Endothelial cell of umbilical vein (primary cell): ENCODE measurements around the gene MRPL42. TPM values are rescaled to one million over a fixed set of nuclear protein-coding genes. Genes with fewer than 3 reads are reported as not detected.
"Not testable (repeated sequence)": the region's sequence is repeated elsewhere in the genome, so short reads cannot be mapped to it uniquely, and the experiment has no call there.

Source experiments
- BruUV-seq: library from RNA; stranded (reverse); fragments of 400-500 nt; replicated peaks from 2 replicates; lab custom pipeline; 2021; lab: Mats Ljungman, UMichigan
- CTCF ChIA-PET: fragments of 300-600, 350-600 bp; sonication (Branson Sonifier 250); formaldehyde crosslinking; loops from one replicate; lab custom pipeline; 2021; ENCODE audit warnings: antibody characterized with exemption, inconsistent platforms; lab: Charles Lee
- POLR2A ChIA-PET: fragments of 300-600, 350-600 bp; sonication (Branson Sonifier 250); formaldehyde crosslinking; loops from one replicate; lab custom pipeline; 2021; ENCODE audit warnings: antibody characterized with exemption, inconsistent platforms; lab: Charles Lee
- DNase-seq: peaks from one replicate; pipeline ENCODE4 v3.0.0-alpha.2; 2011; ENCODE audit warnings: low read depth, low spot score
- FAIRE-seq: peaks from 2 replicates; lab custom pipeline; 2011; peaks lifted over from hg19 to GRCh38; lab: Jason Lieb, UNC
- H2AFZ ChIP-seq: 2 replicates; pipeline ENCODE4 v1.6.0; 2012; ENCODE audit warnings: low read depth, low read length, control low read depth, inconsistent platforms
- H3K27ac ChIP-seq: 2 replicates; pipeline ENCODE4 v1.5.1; 2011; ENCODE audit warnings: low read depth, mild to moderate bottlenecking, control low read depth, low read length, moderate library complexity; ENCODE audit not compliant: insufficient read depth
- H3K27me3 ChIP-seq, 2 experiments: 2 replicates each; pipeline versions ENCODE4 v1.6.0 to v1.6.1; 2011; ENCODE audit warnings: low read length in 2 of 2, mixed read lengths in 1 of 2; ENCODE audit not compliant: control insufficient read depth in 2 of 2, insufficient read depth in 2 of 2
- H3K36me3 ChIP-seq, 2 experiments: 2 replicates in 1 of 2; 3 replicates in 1 of 2; pipeline ENCODE4 v1.5.1; 2011; ENCODE audit warnings: low read length in 2 of 2, mild to moderate bottlenecking in 1 of 2, moderate library complexity in 1 of 2; ENCODE audit not compliant: control insufficient read depth in 2 of 2, insufficient read depth in 2 of 2; ENCODE audit errors: extremely low read depth in 1 of 2
- H3K4me1 ChIP-seq: 3 replicates; pipeline ENCODE4 v1.5.1; 2011; ENCODE audit warnings: mild to moderate bottlenecking, low read length; ENCODE audit not compliant: control insufficient read depth, insufficient read depth; ENCODE audit errors: extremely low read depth
- H3K4me2 ChIP-seq: 2 replicates; pipeline ENCODE4 v1.6.1; 2011; ENCODE audit warnings: low read length, control low read depth, mixed read lengths; ENCODE audit not compliant: insufficient read depth
- H3K4me3 ChIP-seq, 3 experiments: fragments of 200-600 bp in 1 of 3; sonication (generic), shearing (Covaris generic) in 1 of 3; replicated peaks in 1 of 3; 2 replicates each; pipeline ENCODE4 v1.5.1; 2011 to 2016; ENCODE audit warnings: control low read depth in 3 of 3, low read length in 3 of 3, mild to moderate bottlenecking in 2 of 3, inconsistent platforms in 1 of 3, low read depth in 1 of 3, moderate library complexity in 1 of 3; ENCODE audit not compliant: insufficient read depth in 1 of 3
- H3K79me2 ChIP-seq: 2 replicates; pipeline ENCODE4 v1.6.0; 2012; ENCODE audit warnings: low read length, inconsistent platforms; ENCODE audit not compliant: control insufficient read depth, insufficient read depth
- H3K9ac ChIP-seq: replicated peaks from 2 replicates; pipeline ENCODE3; 2011; ENCODE audit warnings: low read length, control low read depth; ENCODE audit not compliant: insufficient read depth; ENCODE audit errors: extremely low read depth
- H3K9me1 ChIP-seq: replicated peaks from 3 replicates; pipeline ENCODE4 v1.6.0; 2011; ENCODE audit warnings: mild to moderate bottlenecking, low read length; ENCODE audit not compliant: control insufficient read depth, insufficient read depth; ENCODE audit errors: extremely low read depth
- H3K9me3 ChIP-seq: replicated peaks from 2 replicates; pipeline ENCODE4 v1.5.1; 2012; ENCODE audit warnings: low read length, inconsistent platforms; ENCODE audit not compliant: control insufficient read depth, insufficient read depth
- H4K20me1 ChIP-seq: replicated peaks from 2 replicates; pipeline ENCODE3; 2011; ENCODE audit warnings: mild to moderate bottlenecking, low read length; ENCODE audit not compliant: control insufficient read depth, insufficient read depth; ENCODE audit errors: extremely low read depth
- EZH2 ChIP-seq: IDR thresholded peaks from 2 replicates; pipeline ENCODE4 v1.6.1; 2012; ENCODE audit warnings: borderline replicate concordance, low read depth, mild to moderate bottlenecking, moderate library complexity, low read length, inconsistent platforms; ENCODE audit not compliant: severe bottlenecking
- MYC ChIP-seq: IDR thresholded peaks from one replicate; pipeline ENCODE4 v1.6.1; 2011; ENCODE audit warnings: mild to moderate bottlenecking, low read depth, low read length
- POLR2A ChIP-seq: IDR thresholded peaks from 2 replicates; pipeline ENCODE4 v1.6.1; 2012; ENCODE audit warnings: low read depth, mild to moderate bottlenecking, control low read depth, low read length
- dilution Hi-C: fragments of 300-500 bp; cut with MboI; formaldehyde crosslinking; loops from one replicate; pipeline ENCODE4 v1.15.0; 2019; ENCODE audit warnings: low sequenced_read_pairs; ENCODE audit not compliant: extremely low pct_ligation_motif_present
- intact Hi-C: fragments of 100-400 bp; cut with micrococcal nuclease; formaldehyde crosslinking; loops from one replicate; pipeline ENCODE4 v1.10.0; 2022
- polyA plus RNA-seq, 4 experiments: library from polyadenylated mRNA; depleted of rRNA in 3 of 4; stranded (reverse) in 3 of 4; unstranded in 1 of 4; fragments of >200 nt; gene quantifications; 2 replicates each; pipeline versions ENCODE4 v1.2.1 to v1.2.3, GENCODE V29; 2011 to 2012; ENCODE audit warnings: missing spikeins in 1 of 4
- total RNA-seq: library from RNA; stranded (reverse); gene quantifications from 2 replicates; pipeline ENCODE4 v1.2.3, GENCODE V29; 2021

MRPL42 gene
- total and polyA plus RNA-seq, 2 donors (not counting 3 experiments of a cell fraction or from before 2014, with no cell fraction given): 38.5 to 61.2 TPM

GRCh38 chr12:93430280-93430679, 37.0 kb upstream of the MRPL42 start:
- Histone ChIP-seq H3K79me2 (peaks cover 99% of the 10 kb centered on the region), H3K9me3 (no peaks in the 10 kb centered on the region), H3K27me3 (no peaks in the 10 kb centered on the region), H3K36me3 (no peaks in the 10 kb centered on the region), H3K4me1 (peaks cover 2% of the 10 kb centered on the region), H4K20me1 (peaks cover 24% of the 10 kb centered on the region), H3K4me2 (no peak overlapping the region), H3K27ac (no peak overlapping the region), H3K4me3 (no peak overlapping the region), H3K9ac (no peak overlapping the region), H2AFZ (no peak overlapping the region), H3K9me1 (no peaks in the 10 kb centered on the region)
- intact Hi-C loops: no loop called here
- dilution Hi-C loops: no loop called here
- FAIRE-seq (no peak), DNase-seq (no peak)
- ChIA-PET POLR2A (no interaction called here), CTCF (interaction anchor here (1.2 to 1.5 kb wide), 2 partner anchors 11 kb away, joined by 8 to 10 read pairs; no protein-coding TSS in a partner anchor)
- no TSS peak for BruUV-seq
- no peak for TF ChIP-seq EZH2
- no peak for TF ChIP-seq MYC
- no peak for TF ChIP-seq POLR2A

- H3K4me1 ChIP-seq, H3K4me3 ChIP-seq, H3K36me3 ChIP-seq, H2AFZ ChIP-seq, H3K27me3 ChIP-seq, POLR2A ChIA-PET, dilution Hi-C loops, H3K27ac ChIP-seq, intact Hi-C loops, H3K9ac ChIP-seq, H3K9me1 ChIP-seq, H3K4me2 ChIP-seq, FAIRE-seq, H3K9me3 ChIP-seq, BruUV-seq, DNase-seq: not testable (repeated sequence)
- Histone ChIP-seq H4K20me1 (peaks cover 21% of the 10 kb centered on the region), H3K79me2 (peaks cover 99% of the 10 kb centered on the region)
- CTCF ChIA-PET: interaction anchor here (1.4 kb wide), 1 partner anchor 12 kb away, joined by 3 read pairs; no protein-coding TSS in a partner anchor
These were observed 35.3 kb upstream of the MRPL42 start for GRCh38 chr12:93432031-93432430.
